ENCODE results near the gene MALSU1. TPM values are rescaled to one million over a fixed set of nuclear protein-coding genes. Genes with fewer than 3 reads are reported as not detected.
A peak's percentile ranks its signal among the peaks of the same experiment; 100 is the strongest.

Gene MALSU1
- total RNA-seq, 2 donors from 2014 or later, result 26.2 to 30.5 TPM

DNA sequence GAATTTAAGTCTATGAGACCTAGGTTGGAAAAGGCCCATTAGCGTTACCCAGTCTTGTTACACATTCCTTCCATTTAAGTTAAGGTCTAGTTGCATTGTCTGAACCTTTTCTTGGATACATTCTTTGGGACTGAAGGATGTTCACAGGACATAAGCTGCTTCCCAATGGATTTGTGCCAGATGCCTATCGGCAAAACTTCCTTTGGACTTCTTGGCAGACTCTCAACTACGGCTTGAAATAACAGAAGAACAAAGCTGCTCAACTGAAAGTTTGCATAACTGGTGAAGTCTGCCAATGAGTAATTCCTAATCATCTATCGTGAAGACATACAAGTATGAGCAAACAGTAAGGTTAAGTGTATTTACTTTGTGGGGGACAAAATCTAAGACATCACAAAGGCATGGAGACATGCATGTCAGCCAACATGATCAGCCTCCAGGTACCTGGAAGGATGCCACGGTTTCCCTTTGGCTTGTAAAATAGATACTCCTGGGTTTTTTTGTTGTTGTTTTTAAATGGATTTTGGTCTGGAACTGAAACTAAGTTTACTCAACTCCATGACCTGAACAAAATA, 35.4 kb downstream of the MALSU1 start:
- Mint-ChIP-seq H3K4me1 (no peaks in the 10 kb centered on the region), H3K4me3 (no peak overlapping the region), H3K27me3 (peaks cover 40% of the 10 kb centered on the region)

DNA sequence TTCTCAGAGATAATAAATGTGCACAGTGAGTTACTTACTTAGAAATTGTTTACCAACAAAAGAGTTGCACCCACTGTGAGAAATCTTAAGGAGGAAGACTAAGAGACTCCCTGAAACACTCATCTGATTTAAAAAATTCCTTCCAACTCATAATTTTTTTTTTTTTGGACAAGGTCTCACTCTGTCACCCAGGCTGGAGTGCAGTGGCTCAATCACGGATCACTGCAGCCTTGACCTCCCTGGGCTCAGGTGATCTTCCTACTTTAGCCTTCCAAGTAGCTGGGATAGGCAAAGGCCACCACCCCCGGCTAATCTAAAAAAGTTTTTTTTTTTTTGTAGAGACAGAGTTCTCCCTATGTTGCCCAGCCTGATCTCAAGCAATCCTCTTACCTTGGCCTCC, 36.0 kb downstream of the MALSU1 start:
- Mint-ChIP-seq H3K27ac (no peak overlapping the region), H3K4me1 (no peaks in the 10 kb centered on the region), H3K4me3 (no peak overlapping the region), H3K27me3 (peaks cover 43% of the 10 kb centered on the region), H3K36me3 (ENCODE audit: low read depth) (peaks cover 2% of the 10 kb centered on the region)
- DNase-seq (no peak), ATAC-seq (no peak)
- H3K9me3 ChIP-seq (ENCODE audit: control insufficient read depth, low read length, poor library complexity, severe bottlenecking), result no peaks in the 10 kb centered on the region

More for the DNA sequence above, 35.4 kb downstream of the MALSU1 start:
- H3K27ac Mint-ChIP-seq, result no peak overlapping the region
- no peak for DNase-seq
- ATAC-seq, result no peak
- H3K36me3 Mint-ChIP-seq (ENCODE audit: low read depth), result peaks cover 2% of the 10 kb centered on the region
- no peaks in the 10 kb centered on the region for H3K9me3 ChIP-seq (ENCODE audit: control insufficient read depth, low read length, poor library complexity, severe bottlenecking)

- Mint-ChIP-seq H3K27me3 (peaks cover 44% of the 10 kb centered on the region), H3K36me3 (ENCODE audit: low read depth) (peaks cover 2% of the 10 kb centered on the region), H3K27ac (no peak overlapping the region), H3K4me3 (no peak overlapping the region), H3K4me1 (no peaks in the 10 kb centered on the region)
- H3K9me3 ChIP-seq (ENCODE audit: control insufficient read depth, low read length, poor library complexity, severe bottlenecking), result no peaks in the 10 kb centered on the region
- ATAC-seq, result no peak
- DNase-seq, result no peak
These were observed 36.5 kb downstream of the MALSU1 start for GRCh38 chr7:23335621-23336020.

- Mint-ChIP-seq H3K27me3 (peaks cover 44% of the 10 kb centered on the region), H3K36me3 (ENCODE audit: low read depth) (peaks cover 2% of the 10 kb centered on the region), H3K27ac (no peak overlapping the region), H3K4me3 (no peak overlapping the region), H3K4me1 (no peaks in the 10 kb centered on the region)
- DNase-seq (no peak), ATAC-seq (no peak)
- no peaks in the 10 kb centered on the region for H3K9me3 ChIP-seq (ENCODE audit: control insufficient read depth, low read length, poor library complexity, severe bottlenecking)
These were observed 36.9 kb downstream of the MALSU1 start for GRCh38 chr7:23336086-23336485.

DNA sequence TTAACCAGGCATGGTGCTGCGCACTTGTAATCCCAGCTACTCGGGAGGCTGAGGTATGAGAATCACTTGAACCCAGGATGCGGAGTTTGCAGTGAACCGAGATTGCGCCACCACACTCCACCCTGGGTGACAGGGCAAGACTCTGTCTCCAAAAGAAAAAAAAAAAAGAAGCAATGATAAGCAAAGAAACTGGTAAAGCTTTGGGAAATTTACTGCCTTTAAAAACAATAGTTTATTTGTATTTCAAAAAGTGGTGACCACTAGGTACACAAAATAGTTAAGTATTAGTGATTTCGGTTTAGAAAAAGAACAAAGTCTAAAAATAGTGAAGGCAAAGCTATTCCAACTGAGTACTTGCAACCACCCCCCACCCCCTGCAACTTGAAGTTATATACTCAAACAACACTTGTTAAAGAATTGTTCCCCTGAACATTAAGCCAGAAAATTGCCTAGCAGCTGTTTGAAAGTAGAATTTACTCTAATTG, 37.7 kb downstream of the MALSU1 start:
- ATAC-seq, result no peak
- peaks cover 2% of the 10 kb centered on the region for H3K36me3 Mint-ChIP-seq (ENCODE audit: low read depth)
- H3K27ac Mint-ChIP-seq, result no peak overlapping the region
- no peak for DNase-seq
- no peak overlapping the region for H3K4me3 Mint-ChIP-seq
- peaks cover 42% of the 10 kb centered on the region for H3K27me3 Mint-ChIP-seq
- peaks cover 2% of the 10 kb centered on the region for H3K4me1 Mint-ChIP-seq
- H3K9me3 ChIP-seq (ENCODE audit: control insufficient read depth, low read length, poor library complexity, severe bottlenecking), result no peaks in the 10 kb centered on the region

GRCh38 chr7:23337374-23337773, 38.2 kb downstream of the MALSU1 start:
- peaks cover 36% of the 10 kb centered on the region for H3K27me3 Mint-ChIP-seq
- no peak for DNase-seq
- no peak overlapping the region for H3K4me3 Mint-ChIP-seq
- H3K27ac Mint-ChIP-seq, result no peak overlapping the region
- ATAC-seq, result no peak
- no peaks in the 10 kb centered on the region for H3K9me3 ChIP-seq (ENCODE audit: control insufficient read depth, low read length, poor library complexity, severe bottlenecking)
- no peaks in the 10 kb centered on the region for H3K36me3 Mint-ChIP-seq (ENCODE audit: low read depth)
- H3K4me1 Mint-ChIP-seq, result peaks cover 2% of the 10 kb centered on the region

- H3K36me3 Mint-ChIP-seq (ENCODE audit: low read depth), result no peaks in the 10 kb centered on the region
- no peak overlapping the region for H3K4me3 Mint-ChIP-seq
- ATAC-seq (no peak), DNase-seq (no peak)
- H3K4me1 Mint-ChIP-seq, result peaks cover 2% of the 10 kb centered on the region
- H3K9me3 ChIP-seq (ENCODE audit: control insufficient read depth, low read length, poor library complexity, severe bottlenecking), result no peaks in the 10 kb centered on the region
- H3K27me3 Mint-ChIP-seq, result peaks cover 29% of the 10 kb centered on the region
- no peak overlapping the region for H3K27ac Mint-ChIP-seq
These were observed 39.3 kb downstream of the MALSU1 start for GRCh38 chr7:23338439-23338838.

GRCh38 chr7:23338863-23339262, 39.7 kb downstream of the MALSU1 start:
- no peak for ATAC-seq
- peaks cover 4% of the 10 kb centered on the region for H3K4me1 Mint-ChIP-seq
- DNase-seq, result no peak
- H3K9me3 ChIP-seq (ENCODE audit: control insufficient read depth, low read length, poor library complexity, severe bottlenecking), result no peaks in the 10 kb centered on the region
- H3K27ac Mint-ChIP-seq, result no peak overlapping the region
- H3K36me3 Mint-ChIP-seq (ENCODE audit: low read depth), result no peaks in the 10 kb centered on the region
- no peak overlapping the region for H3K4me3 Mint-ChIP-seq
- peaks cover 27% of the 10 kb centered on the region for H3K27me3 Mint-ChIP-seq

GRCh38 chr7:23341846-23342598, 42.9 kb downstream of the MALSU1 start:
- H3K36me3 Mint-ChIP-seq (ENCODE audit: low read depth), result peaks cover 3% of the 10 kb centered on the region
- H3K4me1 Mint-ChIP-seq, result peaks cover 18% of the 10 kb centered on the region
- no peak overlapping the region for H3K4me3 Mint-ChIP-seq
- no peak overlapping the region for H3K27ac Mint-ChIP-seq
- no peaks in the 10 kb centered on the region for H3K9me3 ChIP-seq (ENCODE audit: control insufficient read depth, low read length, poor library complexity, severe bottlenecking)
- peaks cover 19% of the 10 kb centered on the region for H3K27me3 Mint-ChIP-seq
- DNase-seq, result no peak
- ATAC-seq, result no peak

DNA sequence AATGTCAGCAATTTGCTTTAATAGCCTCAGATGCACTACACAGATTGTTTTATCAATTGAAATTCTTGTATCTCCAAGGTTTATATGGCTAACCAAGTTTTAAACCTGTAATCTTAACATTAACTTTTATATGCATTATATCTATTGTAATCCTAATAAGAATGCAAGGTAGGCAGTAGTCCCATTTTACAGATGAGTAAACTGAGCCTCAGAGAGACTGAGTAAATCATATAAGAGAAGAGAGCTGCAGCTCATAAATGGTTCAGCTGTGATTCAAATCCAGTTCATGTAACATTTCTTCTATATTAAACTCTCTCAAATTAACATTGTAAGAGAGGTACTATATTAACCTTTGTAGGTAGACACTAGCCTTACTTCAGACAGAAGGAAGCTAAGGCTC, 44.0 kb downstream of the MALSU1 start:
- Mint-ChIP-seq H3K36me3 (ENCODE audit: low read depth) (peaks cover 3% of the 10 kb centered on the region), H3K4me1 (peaks cover 20% of the 10 kb centered on the region), H3K27me3 (peaks cover 12% of the 10 kb centered on the region), H3K4me3 (no peak overlapping the region), H3K27ac (no peak overlapping the region)
- DNase-seq, result no peak
- no peaks in the 10 kb centered on the region for H3K9me3 ChIP-seq (ENCODE audit: control insufficient read depth, low read length, poor library complexity, severe bottlenecking)
- ATAC-seq, result no peak

DNA sequence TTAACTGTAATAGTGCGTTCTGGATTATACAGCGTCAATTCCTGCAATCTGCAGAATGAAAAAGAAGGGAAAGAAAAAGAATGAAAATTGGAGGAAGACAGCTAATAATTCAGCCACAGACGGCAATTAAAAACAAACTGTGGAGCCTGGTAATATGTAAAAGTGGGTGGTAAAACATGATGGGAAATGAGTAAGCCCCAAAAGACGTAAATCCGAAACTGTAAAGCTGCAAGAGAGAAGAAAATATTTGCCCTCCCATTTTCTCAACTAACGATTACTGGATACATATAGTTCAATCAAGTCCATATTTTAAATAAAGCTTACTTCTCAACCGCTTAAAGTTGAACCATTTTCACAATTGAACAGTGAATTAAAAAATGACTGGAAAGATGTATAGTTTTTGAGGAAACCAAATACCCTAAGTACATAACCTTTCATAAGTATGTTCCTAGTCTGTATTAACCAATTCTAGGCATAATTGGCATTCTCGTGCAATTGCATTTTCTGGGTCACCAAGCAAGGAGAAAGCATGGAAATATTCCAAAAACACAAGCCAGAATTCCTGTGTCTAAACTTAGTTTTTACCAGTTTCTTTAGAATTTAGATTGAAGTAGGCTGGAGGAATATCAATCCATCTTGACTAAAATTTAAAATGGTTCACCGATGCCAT, 44.8 kb downstream of the MALSU1 start:
- Mint-ChIP-seq H3K4me1 (peaks cover 20% of the 10 kb centered on the region), H3K4me3 (no peak overlapping the region), H3K36me3 (ENCODE audit: low read depth) (peaks cover 3% of the 10 kb centered on the region), H3K27ac (no peak overlapping the region), H3K27me3 (peaks cover 10% of the 10 kb centered on the region)
- DNase-seq (no peak), ATAC-seq (no peak)
- H3K9me3 ChIP-seq (ENCODE audit: control insufficient read depth, low read length, poor library complexity, severe bottlenecking), result no peaks in the 10 kb centered on the region

DNA sequence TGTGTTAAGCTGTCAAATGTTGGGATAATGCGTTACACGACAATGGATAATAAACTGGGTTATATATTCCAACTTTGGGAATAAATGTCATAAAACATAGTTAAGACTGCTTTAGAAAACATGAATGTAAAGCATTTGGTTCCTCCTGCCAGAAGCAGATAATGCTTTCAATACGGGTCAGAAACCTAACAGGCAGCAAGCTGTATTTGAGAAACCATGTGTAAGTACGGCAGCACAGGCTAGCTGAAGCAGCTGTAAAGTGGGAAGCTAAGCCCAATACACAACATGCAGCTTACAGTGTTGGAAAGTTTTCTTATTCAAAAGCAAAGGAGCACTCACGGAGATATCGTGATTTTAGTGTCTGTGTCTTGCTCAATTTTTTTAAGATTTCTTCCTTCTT, 46.5 kb downstream of the MALSU1 start:
- Mint-ChIP-seq H3K4me3 (peak overlapping the region; percentile 78), H3K27ac (peak overlapping the region; percentile 71), H3K36me3 (ENCODE audit: low read depth) (peaks cover 3% of the 10 kb centered on the region), H3K4me1 (peaks cover 21% of the 10 kb centered on the region), H3K27me3 (peaks cover 5% of the 10 kb centered on the region)
- DNase-seq, result no peak
- no peak for ATAC-seq
- H3K9me3 ChIP-seq (ENCODE audit: control insufficient read depth, low read length, poor library complexity, severe bottlenecking), result no peaks in the 10 kb centered on the region

- H3K27ac Mint-ChIP-seq, result peak overlapping the region; percentile 71
- ATAC-seq (peak; percentile 57), DNase-seq (no peak)
These were observed 47.2 kb downstream of the MALSU1 start for GRCh38 chr7:23346316-23346715.

More at GRCh38 chr7:23346316-23346715, 47.2 kb downstream of the MALSU1 start:
- Mint-ChIP-seq H3K4me1 (peaks cover 22% of the 10 kb centered on the region), H3K27me3 (peaks cover 12% of the 10 kb centered on the region), H3K4me3 (peak overlapping the region; percentile 78), H3K36me3 (ENCODE audit: low read depth) (peaks cover 3% of the 10 kb centered on the region)
- no peaks in the 10 kb centered on the region for H3K9me3 ChIP-seq (ENCODE audit: control insufficient read depth, low read length, poor library complexity, severe bottlenecking)

Data from T-helper 17 cell (primary cell).